Fibroblast of villous mesenchyme (primary cell): ENCODE results near the gene N4BP3. TPM values are rescaled to one million over a fixed set of nuclear protein-coding genes. Genes with fewer than 3 reads are reported as not detected.
A peak's percentile ranks its signal among the peaks of the same experiment; 100 is the strongest.

ENCODE experiments used
- DNase-seq: peaks from one replicate; pipeline ENCODE4 v3.0.0-alpha.2; 2010; ENCODE audit warnings: low read depth
- H3K4me3 ChIP-seq: 2 replicates; pipeline ENCODE4 v1.5.1; 2011; ENCODE audit warnings: low read depth, mild to moderate bottlenecking, low read length
- CTCF ChIP-seq: IDR thresholded peaks from 2 replicates; pipeline ENCODE4 v1.5.1; 2012; ENCODE audit warnings: low read depth, mild to moderate bottlenecking, low read length; ENCODE audit not compliant: insufficient read depth
- total RNA-seq: library from RNA; depleted of rRNA; stranded (reverse); fragments of >200 nt; gene quantifications from 2 replicates; pipeline ENCODE4 v1.2.3, GENCODE V29; 2012

Gene N4BP3, protein sequence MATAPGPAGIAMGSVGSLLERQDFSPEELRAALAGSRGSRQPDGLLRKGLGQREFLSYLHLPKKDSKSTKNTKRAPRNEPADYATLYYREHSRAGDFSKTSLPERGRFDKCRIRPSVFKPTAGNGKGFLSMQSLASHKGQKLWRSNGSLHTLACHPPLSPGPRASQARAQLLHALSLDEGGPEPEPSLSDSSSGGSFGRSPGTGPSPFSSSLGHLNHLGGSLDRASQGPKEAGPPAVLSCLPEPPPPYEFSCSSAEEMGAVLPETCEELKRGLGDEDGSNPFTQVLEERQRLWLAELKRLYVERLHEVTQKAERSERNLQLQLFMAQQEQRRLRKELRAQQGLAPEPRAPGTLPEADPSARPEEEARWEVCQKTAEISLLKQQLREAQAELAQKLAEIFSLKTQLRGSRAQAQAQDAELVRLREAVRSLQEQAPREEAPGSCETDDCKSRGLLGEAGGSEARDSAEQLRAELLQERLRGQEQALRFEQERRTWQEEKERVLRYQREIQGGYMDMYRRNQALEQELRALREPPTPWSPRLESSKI
- 0.43 and 0.64 TPM in 2 replicates for total RNA-seq

- no peak for TF ChIP-seq CTCF
- peak; percentile 38 for DNase-seq
- H3K4me3 ChIP-seq: peak within 1 kb of the TSS; percentile 47
Measured at GRCh38 chr5:178113141-178113787, at the start of gene N4BP3. Gene N4BP3 (plus strand): TSS chr5:178113532. CDS start chr5:178119584, 6,052 bp downstream.

DNA sequence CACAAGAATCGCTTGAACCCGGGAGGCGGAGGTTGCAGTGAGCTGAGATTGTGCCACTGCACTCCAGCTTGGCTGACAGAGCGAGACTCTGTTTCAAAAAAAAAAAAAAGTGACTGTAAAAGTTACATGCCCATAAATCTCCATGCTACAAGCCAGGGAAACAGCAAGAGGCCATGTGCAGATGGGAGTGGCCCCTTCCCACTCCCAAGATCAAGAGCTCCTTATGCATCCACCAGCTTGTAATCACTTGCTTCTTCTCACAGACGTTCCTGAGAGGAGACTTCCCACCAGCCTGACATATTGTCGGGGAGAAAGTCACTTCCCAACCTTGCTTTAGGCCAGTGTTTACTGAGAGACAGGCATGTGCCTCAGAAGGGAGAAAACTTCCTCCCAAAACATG lies 45.6 kb upstream of the N4BP3 start:
- no peak for TF ChIP-seq CTCF
- DNase-seq: no peak
- no peak overlapping the region for H3K4me3 ChIP-seq

DNA sequence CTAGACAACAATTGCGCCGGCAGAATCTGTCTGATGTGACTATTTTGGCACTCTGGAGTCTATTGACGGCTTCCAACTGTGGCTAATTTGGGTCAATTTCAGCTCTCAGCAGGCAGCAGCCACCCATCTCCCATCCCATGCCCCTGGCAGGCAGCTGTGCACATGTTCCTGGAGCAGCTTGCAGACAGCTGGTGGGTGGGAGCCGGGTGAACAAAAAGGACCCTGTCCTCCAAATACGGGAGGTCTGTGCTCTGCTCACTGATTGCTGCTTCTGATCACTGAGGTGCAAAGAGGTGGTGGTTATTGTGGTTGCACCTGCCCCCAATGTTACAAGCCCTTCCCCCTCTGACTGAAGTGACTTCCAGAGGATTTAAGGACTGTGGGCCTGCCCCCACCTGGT lies 45.0 kb upstream of the N4BP3 start:
- TF ChIP-seq CTCF: no peak
- DNase-seq: no peak
- no peak overlapping the region for H3K4me3 ChIP-seq

DNA sequence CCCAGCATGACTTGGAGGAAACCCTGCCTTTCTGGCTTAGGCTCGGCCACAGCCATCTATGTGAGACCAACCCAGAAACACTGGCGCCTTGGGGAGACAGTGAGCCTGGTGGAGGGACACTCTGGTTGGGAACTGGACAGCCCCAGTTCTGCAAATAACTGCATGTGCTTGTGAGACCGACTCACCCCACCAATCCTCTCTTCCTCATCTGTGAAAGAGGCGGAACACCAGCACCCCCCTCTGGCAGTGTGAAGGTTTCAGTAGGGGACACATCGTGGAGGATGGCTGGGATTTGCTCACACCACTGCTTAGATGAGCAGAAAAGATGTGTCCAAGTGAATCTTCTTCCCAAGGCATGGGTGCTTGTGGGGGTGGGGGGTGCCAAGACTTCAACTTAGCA lies 43.4 kb upstream of the N4BP3 start:
- peak; percentile 50 for TF ChIP-seq CTCF
- H3K4me3 ChIP-seq: no peak overlapping the region
- DNase-seq: peak; percentile 33

DNA sequence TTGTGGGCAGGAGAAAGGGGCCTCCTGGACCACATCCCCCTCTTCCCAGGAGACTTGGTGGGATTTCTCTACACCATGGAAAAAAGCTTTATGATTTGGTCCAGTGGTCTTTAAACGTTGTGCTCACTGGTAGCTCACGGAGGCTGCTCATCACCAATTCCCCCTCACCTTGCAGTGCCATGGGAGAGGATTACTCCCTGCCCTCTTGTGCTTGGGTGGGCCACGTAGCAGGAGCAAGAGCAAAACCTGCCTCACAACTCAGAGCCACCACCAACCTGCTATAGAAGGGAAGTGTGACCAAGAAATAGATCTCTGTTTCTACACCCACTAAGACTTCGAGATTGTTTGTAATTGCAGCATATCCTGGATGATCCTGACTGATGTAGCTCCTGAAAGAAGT lies 42.2 kb upstream of the N4BP3 start:
- DNase-seq: no peak
- no peak for TF ChIP-seq CTCF

DNA sequence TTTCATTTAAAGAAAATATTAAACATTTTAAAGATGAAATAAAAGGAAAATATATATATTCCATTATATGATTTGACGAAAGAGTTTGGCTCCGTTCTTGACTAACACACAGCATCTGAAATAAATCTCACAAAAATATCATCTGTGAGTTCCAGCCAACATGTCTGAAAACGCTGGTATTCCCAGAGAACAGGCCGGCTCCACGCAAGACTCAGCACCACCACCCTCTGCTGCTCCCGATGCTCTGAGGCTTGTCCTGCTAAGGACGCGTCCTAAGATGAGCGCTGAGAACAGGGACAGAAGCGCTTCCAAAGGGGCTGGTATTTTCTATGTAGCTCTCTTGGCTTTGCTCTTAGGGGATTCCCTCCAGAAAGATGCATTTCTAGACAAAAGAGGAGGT lies 40.6 kb upstream of the N4BP3 start:
- H3K4me3 ChIP-seq: no peak overlapping the region
- no peak for TF ChIP-seq CTCF
- DNase-seq: no peak

More for the DNA sequence above, 42.2 kb upstream of the N4BP3 start:
- no peak overlapping the region for H3K4me3 ChIP-seq
